ENCODE measurements around the gene F7. TPM values are rescaled to one million over a fixed set of nuclear protein-coding genes. Genes with fewer than 3 reads are reported as not detected.

F7 gene
- total RNA-seq, 1 donor from 2014 or later = 1.0 TPM

DNA sequence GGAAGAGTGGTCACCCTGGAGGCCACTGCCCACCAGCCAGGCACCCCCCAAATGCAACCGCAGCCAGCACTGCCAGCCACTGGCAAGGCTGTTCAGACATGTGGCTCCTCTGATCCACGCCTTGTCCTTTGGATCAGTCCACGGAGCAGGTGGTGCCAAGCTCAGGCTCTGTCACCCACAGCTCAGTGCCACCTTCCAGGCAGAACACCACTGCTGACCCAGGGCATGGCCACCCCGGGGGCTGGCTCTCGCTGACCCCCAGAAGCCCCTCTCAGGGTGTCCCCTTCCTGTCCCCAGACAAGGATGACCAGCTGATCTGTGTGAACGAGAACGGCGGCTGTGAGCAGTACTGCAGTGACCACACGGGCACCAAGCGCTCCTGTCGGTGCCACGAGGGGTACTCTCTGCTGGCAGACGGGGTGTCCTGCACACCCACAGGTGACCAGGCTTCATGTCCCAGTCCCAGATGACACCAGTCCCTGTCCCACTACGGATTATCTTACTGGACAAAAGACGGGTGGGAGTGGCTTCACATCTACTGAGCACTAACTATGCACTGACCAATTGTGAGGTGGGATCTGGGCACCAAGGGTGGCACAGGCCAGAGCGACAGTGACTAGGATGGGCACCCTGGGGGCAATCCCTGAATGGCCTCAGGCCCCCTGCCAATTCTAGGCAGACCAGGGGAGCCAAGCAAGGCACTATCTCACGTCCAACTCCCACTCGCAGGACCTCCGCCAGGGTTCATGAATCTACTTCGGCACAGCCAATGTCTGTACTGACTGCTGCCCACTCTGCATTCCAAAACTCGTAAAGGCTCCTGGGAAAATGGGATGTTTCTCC is 10.0 kb downstream of the F7 start:
- Mint-ChIP-seq H3K27ac (ENCODE audit: unreplicated experiment) (peak overlapping the region; percentile 27), H3K36me3 (ENCODE audit: low read depth) (no peaks in the 10 kb centered on the region), H3K4me1 (no peaks in the 10 kb centered on the region), H3K9me3 (no peaks in the 10 kb centered on the region), H3K27me3 (ENCODE audit: low read depth) (peaks cover 11% of the 10 kb centered on the region), H3K4me3 (no peak overlapping the region)
- no peak for DNase-seq (ENCODE audit: low read depth, low spot score)
- TF ChIP-seq, protein P1, sequence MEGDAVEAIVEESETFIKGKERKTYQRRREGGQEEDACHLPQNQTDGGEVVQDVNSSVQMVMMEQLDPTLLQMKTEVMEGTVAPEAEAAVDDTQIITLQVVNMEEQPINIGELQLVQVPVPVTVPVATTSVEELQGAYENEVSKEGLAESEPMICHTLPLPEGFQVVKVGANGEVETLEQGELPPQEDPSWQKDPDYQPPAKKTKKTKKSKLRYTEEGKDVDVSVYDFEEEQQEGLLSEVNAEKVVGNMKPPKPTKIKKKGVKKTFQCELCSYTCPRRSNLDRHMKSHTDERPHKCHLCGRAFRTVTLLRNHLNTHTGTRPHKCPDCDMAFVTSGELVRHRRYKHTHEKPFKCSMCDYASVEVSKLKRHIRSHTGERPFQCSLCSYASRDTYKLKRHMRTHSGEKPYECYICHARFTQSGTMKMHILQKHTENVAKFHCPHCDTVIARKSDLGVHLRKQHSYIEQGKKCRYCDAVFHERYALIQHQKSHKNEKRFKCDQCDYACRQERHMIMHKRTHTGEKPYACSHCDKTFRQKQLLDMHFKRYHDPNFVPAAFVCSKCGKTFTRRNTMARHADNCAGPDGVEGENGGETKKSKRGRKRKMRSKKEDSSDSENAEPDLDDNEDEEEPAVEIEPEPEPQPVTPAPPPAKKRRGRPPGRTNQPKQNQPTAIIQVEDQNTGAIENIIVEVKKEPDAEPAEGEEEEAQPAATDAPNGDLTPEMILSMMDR (conservative IDR thresholded peaks at IDR 0.05) = no peak

DNA sequence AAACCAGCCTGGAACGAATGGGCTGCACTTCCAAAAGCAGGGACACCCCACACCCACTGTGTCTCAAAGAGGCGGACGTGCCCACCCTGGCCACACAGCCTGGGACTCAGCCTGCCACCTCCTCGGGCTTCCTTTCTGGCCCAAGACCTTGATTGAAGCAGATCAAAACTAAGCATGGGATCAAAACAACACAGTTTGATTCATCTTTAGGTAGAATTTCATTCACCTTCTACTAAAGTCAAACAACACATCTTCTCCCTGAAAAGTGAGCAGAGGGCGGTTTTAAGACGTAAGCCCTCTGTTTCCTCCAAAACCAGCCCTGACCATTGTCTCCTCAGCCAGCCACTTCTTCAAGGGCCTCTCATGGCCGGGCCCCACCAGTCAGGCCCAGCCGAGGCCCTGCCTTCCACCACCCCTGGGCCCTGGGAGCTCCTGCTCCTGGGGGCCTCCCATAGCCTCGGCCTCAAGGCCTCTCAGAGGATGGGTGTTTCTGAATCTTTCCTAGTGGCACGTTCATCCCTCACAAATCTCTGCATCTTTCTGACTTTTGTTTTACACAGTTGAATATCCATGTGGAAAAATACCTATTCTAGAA is 10.7 kb downstream of the F7 start:
- no peak for DNase-seq (ENCODE audit: low read depth, low spot score)
- Mint-ChIP-seq H3K4me1 (no peaks in the 10 kb centered on the region), H3K9me3 (no peaks in the 10 kb centered on the region), H3K27me3 (ENCODE audit: low read depth) (peaks cover 6% of the 10 kb centered on the region), H3K36me3 (ENCODE audit: low read depth) (no peaks in the 10 kb centered on the region), H3K4me3 (no peak overlapping the region), H3K27ac (ENCODE audit: unreplicated experiment) (peak overlapping the region; percentile 27)
- TF ChIP-seq, protein P1 (conservative IDR thresholded peaks at IDR 0.05) = no peak

DNA sequence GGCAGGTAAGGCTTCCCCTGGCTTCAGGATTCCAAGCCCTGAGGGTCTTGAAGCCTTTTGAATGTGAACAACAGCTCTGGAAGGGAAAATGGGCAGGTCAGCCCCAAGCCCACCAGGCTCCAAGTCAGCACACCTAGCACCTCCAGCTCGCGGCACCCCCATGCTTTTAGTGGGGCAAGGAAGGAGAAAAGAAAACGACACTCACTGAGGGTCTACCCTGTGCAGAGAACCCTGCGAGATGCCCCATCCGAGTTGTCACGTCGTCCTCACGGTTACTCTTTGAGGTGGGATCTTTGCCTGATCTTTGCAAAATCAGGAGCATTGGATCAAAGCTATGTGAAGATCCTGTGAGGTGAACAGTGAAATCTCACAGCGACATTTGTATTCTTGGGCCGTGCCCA is 11.3 kb downstream of the F7 start:
- TF ChIP-seq, protein P1 (conservative IDR thresholded peaks at IDR 0.05) = no peak
- Mint-ChIP-seq H3K4me3 (no peak overlapping the region), H3K4me1 (no peaks in the 10 kb centered on the region), H3K27ac (ENCODE audit: unreplicated experiment) (no peak overlapping the region), H3K27me3 (ENCODE audit: low read depth) (peaks cover 6% of the 10 kb centered on the region), H3K9me3 (no peaks in the 10 kb centered on the region), H3K36me3 (ENCODE audit: low read depth) (no peaks in the 10 kb centered on the region)
- no peak for DNase-seq (ENCODE audit: low read depth, low spot score)

DNA sequence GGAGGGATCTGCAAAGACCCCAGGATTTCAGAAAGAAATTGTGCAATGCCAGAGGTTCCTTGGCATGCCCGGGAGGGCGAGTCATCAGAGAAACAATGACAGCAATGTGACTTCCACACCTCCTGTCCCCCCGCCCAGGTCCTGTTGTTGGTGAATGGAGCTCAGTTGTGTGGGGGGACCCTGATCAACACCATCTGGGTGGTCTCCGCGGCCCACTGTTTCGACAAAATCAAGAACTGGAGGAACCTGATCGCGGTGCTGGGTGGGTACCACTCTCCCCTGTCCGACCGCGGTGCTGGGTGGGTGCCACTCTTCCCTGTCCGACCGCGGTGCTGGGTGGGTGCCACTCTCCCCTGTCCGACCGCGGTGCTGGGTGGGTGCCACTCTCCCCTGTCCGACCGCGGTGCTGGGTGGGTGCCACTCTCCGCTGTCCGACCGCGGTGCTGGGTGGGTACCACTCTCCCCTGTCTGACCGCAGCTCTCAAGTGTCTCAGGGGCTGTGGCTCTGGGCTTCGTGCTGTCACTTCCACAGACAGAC is 11.8 kb downstream of the F7 start:
- Mint-ChIP-seq H3K9me3 (no peaks in the 10 kb centered on the region), H3K27ac (ENCODE audit: unreplicated experiment) (no peak overlapping the region), H3K4me3 (no peak overlapping the region), H3K36me3 (ENCODE audit: low read depth) (no peaks in the 10 kb centered on the region), H3K4me1 (peaks cover 3% of the 10 kb centered on the region), H3K27me3 (ENCODE audit: low read depth) (peaks cover 6% of the 10 kb centered on the region)
- no peak for DNase-seq (ENCODE audit: low read depth, low spot score)
- TF ChIP-seq, protein P1 (conservative IDR thresholded peaks at IDR 0.05) = no peak

GRCh38 chr13:113117911-113118260 is 12.3 kb downstream of the F7 start:
- TF ChIP-seq, protein P1 (conservative IDR thresholded peaks at IDR 0.05) = no peak
- H3K9me3 Mint-ChIP-seq = no peaks in the 10 kb centered on the region
- DNase-seq (ENCODE audit: low read depth, low spot score) = no peak
- H3K4me3 Mint-ChIP-seq = no peak overlapping the region
- peaks cover 6% of the 10 kb centered on the region for H3K27me3 Mint-ChIP-seq (ENCODE audit: low read depth)
- no peak overlapping the region for H3K27ac Mint-ChIP-seq (ENCODE audit: unreplicated experiment)
- H3K36me3 Mint-ChIP-seq (ENCODE audit: low read depth) = no peaks in the 10 kb centered on the region
- peaks cover 8% of the 10 kb centered on the region for H3K4me1 Mint-ChIP-seq
